Breast epithelium (tissue), 3 donors: ENCODE data around the gene CATSPER1.

Experiments used
- POLR2A ChIP-seq: fragments of 450-650 bp; IDR thresholded peaks from one replicate; pipeline ENCODE4 v1.6.1; 2016; ENCODE audit warnings: antibody characterized with exemption, mild to moderate bottlenecking, moderate library complexity
- POLR2AphosphoS5 ChIP-seq, 3 donors: sonication (generic); formaldehyde crosslinking; IDR thresholded peaks; one replicate each; pipeline ENCODE4 v1.6.1; 2017; ENCODE audit warnings: antibody characterized with exemption in 3 of 3
- TF ChIP-seq, protein P1 (sequence below), 3 donors: fragments of 450-650 bp; IDR thresholded peaks; one replicate each; pipeline ENCODE4 v1.5.1; 2016 to 2017; ENCODE audit warnings: antibody characterized with exemption in 3 of 3, mild to moderate bottlenecking in 3 of 3, moderate library complexity in 3 of 3

DNA sequence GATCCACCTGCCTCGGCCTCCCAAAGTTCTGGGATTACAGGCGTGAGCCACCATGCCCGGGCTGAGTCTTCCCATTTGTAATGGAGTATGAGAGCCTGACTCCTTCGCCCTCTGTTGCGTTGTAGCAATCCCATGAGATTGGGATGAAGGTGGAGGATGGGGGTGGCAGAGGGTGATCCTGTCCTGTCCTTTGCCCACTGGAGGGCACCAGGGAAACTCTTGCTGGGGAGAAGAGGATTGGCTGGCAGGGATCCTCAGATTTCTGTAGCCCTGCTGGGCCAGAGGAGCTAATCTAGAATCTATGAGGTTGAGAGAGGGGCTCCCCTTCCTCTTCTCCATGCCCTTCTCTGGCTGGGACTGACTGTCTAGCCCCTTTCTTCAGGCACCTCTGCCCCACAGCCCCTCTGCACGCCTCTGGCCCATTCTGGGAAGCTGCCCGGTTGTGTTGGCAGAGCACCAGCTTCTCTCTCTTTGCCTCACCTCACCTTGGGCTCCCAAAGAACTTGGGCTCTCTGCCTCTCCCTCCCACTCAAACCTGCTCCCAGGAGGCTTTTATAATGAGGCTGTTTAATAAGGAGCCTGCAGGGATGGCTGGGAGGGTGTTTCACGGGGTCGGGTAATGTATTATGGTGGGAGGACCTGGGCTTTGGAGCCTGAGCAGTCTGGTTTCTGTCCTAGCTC, 9.5 kb upstream of the CATSPER1 start:
- TF ChIP-seq, protein P1, sequence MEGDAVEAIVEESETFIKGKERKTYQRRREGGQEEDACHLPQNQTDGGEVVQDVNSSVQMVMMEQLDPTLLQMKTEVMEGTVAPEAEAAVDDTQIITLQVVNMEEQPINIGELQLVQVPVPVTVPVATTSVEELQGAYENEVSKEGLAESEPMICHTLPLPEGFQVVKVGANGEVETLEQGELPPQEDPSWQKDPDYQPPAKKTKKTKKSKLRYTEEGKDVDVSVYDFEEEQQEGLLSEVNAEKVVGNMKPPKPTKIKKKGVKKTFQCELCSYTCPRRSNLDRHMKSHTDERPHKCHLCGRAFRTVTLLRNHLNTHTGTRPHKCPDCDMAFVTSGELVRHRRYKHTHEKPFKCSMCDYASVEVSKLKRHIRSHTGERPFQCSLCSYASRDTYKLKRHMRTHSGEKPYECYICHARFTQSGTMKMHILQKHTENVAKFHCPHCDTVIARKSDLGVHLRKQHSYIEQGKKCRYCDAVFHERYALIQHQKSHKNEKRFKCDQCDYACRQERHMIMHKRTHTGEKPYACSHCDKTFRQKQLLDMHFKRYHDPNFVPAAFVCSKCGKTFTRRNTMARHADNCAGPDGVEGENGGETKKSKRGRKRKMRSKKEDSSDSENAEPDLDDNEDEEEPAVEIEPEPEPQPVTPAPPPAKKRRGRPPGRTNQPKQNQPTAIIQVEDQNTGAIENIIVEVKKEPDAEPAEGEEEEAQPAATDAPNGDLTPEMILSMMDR (IDR thresholded peaks at IDR 0.05): no peak
- TF ChIP-seq POLR2A: no peak
- no peak for TF ChIP-seq POLR2AphosphoS5 (IDR thresholded peaks at IDR 0.05)
